SK-MEL-5 (cell line): ENCODE results near the gene MAPKAPK5. TPM values are rescaled to one million over a fixed set of nuclear protein-coding genes. Genes with fewer than 3 reads are reported as not detected.
"Not testable (repeated sequence)": the region's sequence is repeated elsewhere in the genome, so short reads cannot be mapped to it uniquely, and the experiment has no call there.

Source experiments
- DNase-seq: peaks from one replicate; pipeline ENCODE4 v3.0.0-alpha.2; 2016; ENCODE audit warnings: low read depth, low spot score
- in situ Hi-C: cut with HindIII; loops from 2 replicates; pipeline ENCODE4 v1.10.0; 2016; ENCODE audit warnings: low sequenced_read_pairs, high pct_unique_total_duplicates, low pct_unique_long_range_greater_than_20kb
- small RNA-seq, 2 experiments: library from RNA; depleted of rRNA; stranded (forward); fragments of <200 nt; gene quantifications; one replicate each; pipeline ENCODE3, GENCODE V24; 2014
- total RNA-seq: library from RNA; depleted of rRNA; stranded (reverse); fragments of >200 nt; shearing (Covaris generic); gene quantifications from 2 replicates; pipeline ENCODE4 v1.2.3, GENCODE V29; 2014; rRNA removed

MAPKAPK5 gene
- total RNA-seq, 1 experiment from 2014 or later, result 56.5 TPM

DNA sequence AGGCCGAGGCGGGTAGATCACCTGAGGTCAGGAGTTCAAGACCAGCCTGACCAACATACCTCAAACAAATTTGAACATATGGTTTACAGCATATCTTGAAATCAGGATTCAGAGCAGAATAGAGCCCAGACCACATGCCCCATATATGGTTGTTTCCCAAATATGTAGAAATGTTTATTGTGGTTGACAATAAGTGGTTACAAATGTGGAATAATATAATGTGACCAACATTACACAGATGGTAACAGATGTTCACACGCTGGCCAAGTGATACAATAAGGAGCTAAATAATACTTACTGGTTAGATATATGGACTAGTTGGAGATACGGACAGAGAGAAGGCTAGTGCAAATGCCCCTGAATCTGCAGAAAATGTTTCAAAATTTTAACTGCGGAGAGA is 85.3 kb downstream of the MAPKAPK5 start:
- in situ Hi-C loops, result no loop called here
- DNase-seq, result no peak

DNA sequence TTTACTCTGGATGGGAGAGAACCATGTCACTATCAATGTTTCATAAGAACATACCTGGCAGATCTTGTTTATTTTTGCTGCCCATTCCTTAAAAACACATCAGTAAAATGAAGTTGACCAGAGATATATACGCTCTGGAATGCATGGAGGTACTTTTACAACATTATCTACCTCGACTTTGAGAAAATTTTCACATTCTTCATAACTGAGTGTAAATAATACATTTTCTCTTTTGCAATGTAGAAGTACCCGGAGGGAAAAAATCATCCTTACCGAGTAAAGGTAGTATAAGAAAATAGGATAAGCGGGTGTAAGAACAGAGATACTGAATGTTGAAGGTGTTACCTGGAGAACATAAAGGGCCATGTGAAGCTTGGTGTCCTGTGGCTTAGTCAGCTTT is 90.2 kb downstream of the MAPKAPK5 start:
- in situ Hi-C loops, result no loop called here
- DNase-seq, result no peak

DNA sequence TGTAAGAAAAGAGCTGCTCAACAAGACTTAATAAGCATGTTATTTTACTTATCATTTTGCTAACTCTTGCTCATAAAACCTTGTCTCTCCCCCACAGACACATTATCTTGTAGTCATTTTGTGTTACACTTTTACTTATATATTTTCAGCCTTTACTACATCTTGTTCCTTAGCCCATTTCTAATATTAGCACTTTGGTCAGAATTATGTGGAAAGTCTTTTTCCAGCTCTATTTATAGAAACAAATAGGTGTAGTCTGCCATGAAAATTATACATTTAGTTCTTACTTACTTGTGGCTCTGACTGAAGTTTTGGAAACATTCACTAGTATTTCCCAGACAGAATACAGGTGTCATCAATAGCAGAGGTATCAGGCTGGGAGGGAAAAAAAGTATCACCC is 94.8 kb downstream of the MAPKAPK5 start:
- in situ Hi-C loops, result no loop called here

DNA sequence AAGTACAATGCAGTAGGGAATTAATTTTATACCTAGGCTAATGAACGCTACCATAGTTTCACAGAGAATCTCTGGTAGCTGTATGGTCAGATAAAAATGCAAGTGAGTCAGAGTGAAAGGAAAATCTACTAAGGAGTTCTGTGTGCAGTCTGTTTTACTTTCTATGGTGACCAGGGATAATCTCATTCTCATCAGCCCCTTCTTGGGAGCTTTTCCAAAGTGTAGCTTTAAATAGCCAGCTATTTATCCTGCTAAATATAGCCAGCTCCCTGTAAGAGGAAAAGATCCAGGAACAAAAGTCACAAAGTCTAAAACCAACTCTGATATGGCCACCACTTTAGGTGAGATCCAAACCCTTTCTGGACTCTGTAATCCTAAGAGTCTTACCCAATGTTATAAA is 95.4 kb downstream of the MAPKAPK5 start:
- in situ Hi-C loops, result no loop called here
- DNase-seq, result no peak

More for the DNA sequence above, 94.8 kb downstream of the MAPKAPK5 start:
- DNase-seq, result no peak

DNA sequence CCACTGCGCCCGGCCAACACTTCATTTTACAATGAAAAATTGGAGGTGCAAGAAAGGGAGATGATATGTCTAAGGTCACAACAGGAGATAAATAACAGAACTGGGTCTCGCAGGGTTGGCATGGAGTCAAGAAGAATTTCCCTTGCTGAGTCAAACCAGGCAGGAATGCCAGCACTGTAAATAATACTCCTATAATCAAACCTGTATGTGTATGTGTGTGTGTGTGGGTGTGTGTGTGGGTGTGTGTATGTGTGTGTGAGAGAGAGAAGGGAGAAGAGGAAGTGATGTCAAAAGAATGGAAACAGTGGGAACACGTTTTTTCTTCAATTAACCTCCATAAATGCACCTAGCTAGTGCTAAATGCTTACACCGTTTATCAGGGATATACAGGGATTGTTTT is 100.5 kb downstream of the MAPKAPK5 start:
- in situ Hi-C loops, result no loop called here
- no peak for DNase-seq

DNA sequence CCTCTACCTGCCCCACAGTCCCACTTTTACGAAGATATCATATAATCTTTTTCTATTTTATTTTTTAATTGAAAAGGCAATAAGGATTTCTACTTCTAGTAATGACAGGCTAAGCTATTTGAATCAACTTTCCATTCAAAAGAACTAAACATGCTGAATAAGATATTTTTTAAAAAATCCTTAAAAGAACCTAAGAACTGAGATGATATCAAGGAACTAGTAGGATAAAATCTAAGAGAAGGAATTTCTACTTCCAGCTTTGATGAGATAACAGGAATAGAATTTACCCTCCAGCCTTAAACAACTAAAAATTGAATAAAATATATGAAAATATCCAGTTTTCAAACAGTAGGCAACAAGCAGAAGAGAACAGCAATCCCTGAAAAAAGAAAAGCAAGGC is 101.9 kb downstream of the MAPKAPK5 start:
- in situ Hi-C loops, result no loop called here
- no peak for DNase-seq

DNA sequence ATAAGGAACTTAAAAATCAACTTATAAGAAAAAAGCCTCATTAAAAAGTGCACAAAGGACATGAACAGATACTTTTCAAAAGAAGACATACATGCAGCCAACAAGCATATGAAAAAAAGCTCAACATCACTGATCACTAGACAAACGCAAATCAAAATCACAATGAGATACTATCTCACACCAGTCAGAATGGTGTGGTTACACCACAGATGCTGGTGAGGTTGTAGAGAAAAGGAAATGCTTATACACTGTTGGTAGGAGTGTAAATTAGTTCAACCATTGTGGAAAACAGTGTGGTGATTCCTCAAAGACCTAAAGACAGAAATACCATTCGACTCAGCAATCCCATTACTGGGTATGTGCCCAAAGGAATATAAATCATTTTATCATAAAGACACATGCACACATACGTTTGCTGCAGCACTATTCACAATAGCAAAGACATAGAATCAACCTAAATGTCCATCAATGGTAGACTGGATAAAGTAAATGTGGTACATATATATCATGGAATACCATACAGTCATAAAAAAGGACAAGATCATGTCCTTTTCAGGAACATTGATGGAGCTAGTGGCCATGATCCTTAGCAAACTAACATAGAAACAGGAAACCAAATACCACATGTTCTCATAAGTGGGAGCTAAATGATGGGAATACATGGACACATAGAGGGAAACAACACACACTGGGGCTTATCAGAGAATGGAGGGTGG is 109.1 kb downstream of the MAPKAPK5 start:
- in situ Hi-C loops, DNase-seq: not testable (repeated sequence)

Small RNA genes within 50 kb of the gene (small RNA-seq; reads per million reads assigned to genes)
- 0 reads per million in 2 experiments for gene MIR6761

Other genes with a start within 250 kb of the MAPKAPK5 start
- 12.4 and 12.8 TPM in 2 replicates for gene ATXN2, start 242.9 kb upstream of the MAPKAPK5 start, total RNA-seq
- gene BRAP, start 156.3 kb upstream of the MAPKAPK5 start, total RNA-seq, result 25.1 and 27.6 TPM in 2 replicates
- 17.2 and 23.0 TPM in 2 replicates for gene ACAD10, start 156.2 kb upstream of the MAPKAPK5 start, total RNA-seq
- gene ALDH2, start 75.3 kb upstream of the MAPKAPK5 start, total RNA-seq, result 21.1 and 21.5 TPM in 2 replicates
- gene TMEM116, start 170.9 kb downstream of the MAPKAPK5 start, total RNA-seq, result 10.0 and 11.9 TPM in 2 replicates
- gene ERP29, start 171.2 kb downstream of the MAPKAPK5 start, total RNA-seq, result 461 and 484 TPM in 2 replicates